Measurements from ENCODE around the gene APOL3. TPM values are rescaled to one million over a fixed set of nuclear protein-coding genes. Genes with fewer than 3 reads are reported as not detected.

The APOL3 gene, protein sequence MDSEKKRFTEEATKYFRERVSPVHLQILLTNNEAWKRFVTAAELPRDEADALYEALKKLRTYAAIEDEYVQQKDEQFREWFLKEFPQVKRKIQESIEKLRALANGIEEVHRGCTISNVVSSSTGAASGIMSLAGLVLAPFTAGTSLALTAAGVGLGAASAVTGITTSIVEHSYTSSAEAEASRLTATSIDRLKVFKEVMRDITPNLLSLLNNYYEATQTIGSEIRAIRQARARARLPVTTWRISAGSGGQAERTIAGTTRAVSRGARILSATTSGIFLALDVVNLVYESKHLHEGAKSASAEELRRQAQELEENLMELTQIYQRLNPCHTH
- total RNA-seq: 128 and 159 TPM in 2 replicates

DNA sequence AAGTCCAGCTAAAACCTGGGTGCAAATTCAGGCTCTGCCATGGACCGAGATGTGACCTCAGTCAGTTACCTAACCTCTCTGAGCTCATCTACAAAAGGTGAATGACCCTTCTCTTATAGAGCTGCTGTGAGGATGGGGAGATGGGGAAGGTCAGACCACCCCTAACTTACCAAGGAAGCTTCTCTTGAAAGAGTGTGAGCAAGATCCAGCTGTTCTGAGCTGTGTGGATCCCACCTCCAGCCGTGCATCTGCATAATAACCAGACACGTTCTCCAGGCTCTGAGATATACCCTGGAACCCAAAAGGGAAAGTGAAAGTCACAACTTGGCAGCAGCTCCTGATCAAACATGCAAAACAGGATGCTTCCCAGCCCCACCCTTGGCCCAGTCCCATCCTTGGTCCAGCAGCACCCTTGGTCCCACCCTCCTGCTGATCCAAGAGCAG, at the start of gene APOL3:
APOL3 (minus strand) TSS at position 257 of the 444 bp plus-strand sequence. CDS start 11,700 bp downstream, outside the sequence.

DNA sequence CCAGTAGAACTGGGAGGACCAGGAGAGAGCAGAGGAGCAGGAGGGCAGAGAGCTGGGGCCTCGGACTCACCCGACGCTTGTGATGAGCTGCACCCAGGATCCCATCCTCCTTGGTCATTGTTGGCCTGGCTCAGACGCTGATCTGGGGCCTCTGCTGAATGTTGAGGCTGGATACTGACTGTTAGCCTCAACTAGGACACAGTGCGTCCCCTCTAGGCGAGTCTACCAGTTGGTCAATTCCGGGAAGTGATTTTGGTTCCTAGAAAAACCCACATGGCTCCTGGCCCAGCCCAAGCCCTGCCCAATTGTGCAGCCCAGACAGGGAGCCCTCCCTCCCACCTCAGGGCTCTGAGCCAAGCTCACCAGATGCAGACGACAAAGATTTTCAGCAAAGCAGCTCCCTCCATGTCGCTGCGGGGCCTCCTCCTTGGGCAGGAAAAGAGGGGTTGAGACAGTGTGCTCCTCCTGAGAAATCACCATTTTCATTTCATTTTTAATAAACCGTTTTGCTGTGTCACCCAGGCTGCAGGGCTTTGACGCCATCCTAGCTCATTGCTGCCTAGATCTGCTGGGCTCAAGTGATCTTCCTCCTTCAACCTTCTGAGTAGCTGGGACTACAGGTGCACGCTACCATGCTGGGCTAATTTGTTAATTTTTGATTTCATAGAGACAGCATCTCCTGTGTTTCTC, 41.2 kb upstream of the APOL3 start, which contains the start of gene APOL4:
APOL4 (minus strand) TSS at position 180 of the 690 bp plus-strand sequence; CDS start at position 105, 75 bp downstream.

Other genes with a start within 250 kb of the APOL3 start
- 85.9 and 106 TPM in 2 replicates for gene RBFOX2, start 131.9 kb downstream of the APOL3 start, total RNA-seq
- 2.7 and 7.0 TPM in 2 replicates for gene APOL4, start 41.1 kb upstream of the APOL3 start, total RNA-seq
- gene APOL2, start 78.8 kb upstream of the APOL3 start, total RNA-seq: 32.6 and 42.8 TPM in 2 replicates
- 0.34 and 1.5 TPM in 2 replicates for gene APOL1, start 92.4 kb upstream of the APOL3 start, total RNA-seq
- gene MYH9, start 227.2 kb upstream of the APOL3 start, total RNA-seq: 451 and 492 TPM in 2 replicates

Data from dermis lymphatic vessel endothelial cell (primary cell).